Middle frontal gyrus (tissue), 1 donor: ENCODE results near the gene GPATCH8.
"Not testable (repeated sequence)": the region's sequence is repeated elsewhere in the genome, so short reads cannot be mapped to it uniquely, and the experiment has no call there.

ENCODE experiments used
- DNase-seq: peaks from one replicate; pipeline ENCODE4 v3.0.0-alpha.2; 2015; ENCODE audit warnings: low spot score; ENCODE audit errors: extremely low spot score

GPATCH8 gene

GRCh38 chr17:44527954-44528353 lies 24.7 kb upstream of the GPATCH8 start:
- no peak for DNase-seq

- DNase-seq: no peak
These were observed 23.9 kb upstream of the GPATCH8 start for GRCh38 chr17:44527102-44527501.

- DNase-seq: no peak
These were observed 20.4 kb upstream of the GPATCH8 start for GRCh38 chr17:44523672-44523972.

GRCh38 chr17:44522883-44523671 lies 19.9 kb upstream of the GPATCH8 start:
- DNase-seq: no peak

GRCh38 chr17:44518032-44518431 lies 14.8 kb upstream of the GPATCH8 start:
- no peak for DNase-seq

- not testable (repeated sequence) for DNase-seq
These were observed 8.3 kb upstream of the GPATCH8 start for GRCh38 chr17:44511241-44512134.

GRCh38 chr17:44506939-44507604 lies 3.9 kb upstream of the GPATCH8 start:
- DNase-seq: not testable (repeated sequence)

GRCh38 chr17:44502598-44503146 lies 534 bp downstream of the GPATCH8 start:
- DNase-seq: no peak

- DNase-seq: no peak
These were observed 1.3 kb downstream of the GPATCH8 start for GRCh38 chr17:44501866-44502375.

GRCh38 chr17:44499722-44500121 lies 3.5 kb downstream of the GPATCH8 start:
- DNase-seq: no peak

GRCh38 chr17:44496815-44497214 lies 6.4 kb downstream of the GPATCH8 start:
- no peak for DNase-seq

GRCh38 chr17:44493339-44493738 lies 9.9 kb downstream of the GPATCH8 start:
- no peak for DNase-seq

GRCh38 chr17:44492706-44493272 lies 10.4 kb downstream of the GPATCH8 start:
- DNase-seq: no peak

- no peak for DNase-seq
These were observed 13.6 kb downstream of the GPATCH8 start for GRCh38 chr17:44489581-44489980.

GRCh38 chr17:44487170-44487569 lies 16.0 kb downstream of the GPATCH8 start:
- no peak for DNase-seq

- no peak for DNase-seq
These were observed 29.8 kb downstream of the GPATCH8 start for GRCh38 chr17:44473367-44473766.

- DNase-seq: no peak
These were observed 33.5 kb downstream of the GPATCH8 start for GRCh38 chr17:44469676-44470075.

GRCh38 chr17:44467108-44467507 lies 36.1 kb downstream of the GPATCH8 start:
- DNase-seq: no peak

GRCh38 chr17:44466339-44466738 lies 36.9 kb downstream of the GPATCH8 start:
- no peak for DNase-seq

- DNase-seq: no peak
These were observed 37.3 kb downstream of the GPATCH8 start for GRCh38 chr17:44465897-44466296.

GRCh38 chr17:44465276-44465675 lies 37.9 kb downstream of the GPATCH8 start:
- no peak for DNase-seq
